Activated CD8-positive, alpha-beta memory T cell treated with anti-CD3 and anti-CD28 coated beads for 1 hour (primary cell): ENCODE measurements around the gene SH3GLB2.
"Not testable (repeated sequence)": the region's sequence is repeated elsewhere in the genome, so short reads cannot be mapped to it uniquely, and the experiment has no call there.

ENCODE experiments used
- DNase-seq, 2 donors: peaks; one replicate each; pipeline ENCODE4 v3.0.0-alpha.2; 2020; ENCODE audit warnings: low read depth in 1 of 2; ENCODE audit errors: extremely low read depth in 1 of 2

The SH3GLB2 gene

DNA sequence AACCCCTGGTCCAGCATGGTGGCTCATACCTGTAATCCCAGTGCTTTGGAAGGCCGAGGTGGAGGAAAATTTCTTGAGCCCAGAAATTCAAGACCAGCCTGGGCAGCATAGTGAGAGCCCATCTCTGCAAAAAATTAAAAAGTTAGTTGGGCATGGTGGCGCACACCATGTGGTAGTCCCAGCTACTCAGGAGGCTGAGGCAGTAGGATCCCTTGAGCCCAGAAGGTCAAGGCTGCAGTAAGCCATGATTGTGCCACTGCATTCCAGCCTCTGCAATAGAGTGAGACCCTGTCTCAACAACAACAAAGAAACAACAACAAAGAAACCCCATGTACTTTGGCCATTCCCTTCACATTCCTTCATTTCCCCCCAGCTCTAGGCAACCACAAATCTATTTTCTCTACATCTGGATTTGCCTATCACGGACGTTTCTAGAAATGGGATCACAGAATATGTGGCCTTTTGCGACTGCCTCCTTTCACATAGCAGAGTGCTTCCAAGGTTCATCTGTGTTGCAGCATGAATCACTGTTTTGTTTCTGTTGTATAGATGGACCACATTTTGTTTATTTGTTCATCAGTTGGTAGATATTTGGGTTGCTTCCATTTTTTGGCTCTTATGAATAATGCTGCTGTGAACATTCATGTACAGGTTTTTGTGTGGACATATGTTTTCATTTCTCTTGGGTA, 26.2 kb upstream of the SH3GLB2 start:
- DNase-seq: no peak

DNA sequence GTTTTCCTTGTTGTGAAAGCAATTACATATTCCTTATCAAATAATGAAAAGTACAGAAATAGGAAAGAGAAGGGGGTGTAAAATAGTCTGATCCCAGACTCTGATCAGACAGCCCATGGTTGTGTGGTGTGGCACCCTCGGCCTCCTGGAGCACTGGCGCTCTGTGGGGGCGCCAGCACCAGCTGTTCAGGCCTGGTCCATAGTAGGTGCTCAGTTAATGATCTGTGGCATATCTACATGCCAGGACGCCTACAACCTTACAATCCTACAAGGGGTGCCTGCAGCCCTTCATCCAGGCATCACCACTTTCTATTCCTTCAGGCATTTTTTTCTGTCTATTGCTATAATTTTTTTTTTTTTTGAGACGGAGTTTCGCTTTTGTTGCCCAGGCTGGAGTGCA, 24.9 kb upstream of the SH3GLB2 start:
- DNase-seq: no peak

DNA sequence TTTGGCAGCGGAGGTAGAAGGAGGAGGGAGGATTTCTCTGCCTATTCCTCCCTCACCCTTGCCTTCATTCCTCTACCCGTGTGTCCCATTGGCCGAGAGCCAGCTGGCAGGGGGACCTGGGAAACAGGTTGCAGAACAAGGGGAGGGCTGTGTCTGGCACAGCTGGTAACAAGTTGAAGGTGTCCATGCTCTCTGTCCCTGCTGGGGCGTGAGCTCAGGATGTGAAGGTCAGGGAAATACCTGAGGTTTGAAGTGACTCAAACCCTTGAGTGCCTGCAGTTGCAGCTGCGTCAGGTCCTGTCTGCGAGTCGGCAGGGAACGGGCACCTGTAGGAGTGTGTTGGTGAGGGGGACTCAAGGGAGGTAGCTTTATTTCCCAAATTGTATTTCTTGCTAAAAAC, 24.5 kb upstream of the SH3GLB2 start:
- DNase-seq: no peak

GRCh38 chr9:129042016-129042415, 13.9 kb upstream of the SH3GLB2 start:
- no peak for DNase-seq

GRCh38 chr9:129040113-129040643, 12.0 kb upstream of the SH3GLB2 start:
- DNase-seq: no peak

- DNase-seq: no peak
Measured at GRCh38 chr9:129038109-129038852, 10.2 kb upstream of the SH3GLB2 start.

DNA sequence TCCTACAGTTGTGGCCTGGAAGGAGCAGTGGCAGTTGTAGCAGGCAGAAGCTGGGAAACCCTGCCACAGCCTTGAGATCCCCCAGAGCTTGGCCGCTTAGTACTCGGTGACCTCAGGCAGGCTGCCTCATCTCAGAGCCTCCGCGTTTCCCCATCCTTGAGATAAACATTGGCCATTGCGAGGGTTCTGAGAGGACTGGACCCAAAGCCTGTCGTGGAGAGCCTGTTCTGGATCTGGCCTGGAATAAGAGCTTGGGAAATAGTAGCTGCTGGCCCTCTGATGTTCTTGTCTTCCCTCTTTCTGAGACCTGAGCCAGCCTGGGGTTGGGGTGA, 9.6 kb upstream of the SH3GLB2 start:
- DNase-seq: no peak

- DNase-seq: no peak
Measured at GRCh38 chr9:129036923-129037766, 9.0 kb upstream of the SH3GLB2 start.

- peak; percentile 83 to 91 for DNase-seq
Measured at GRCh38 chr9:129036241-129036922, 8.3 kb upstream of the SH3GLB2 start, which contains the start of gene MIGA2. TSS of gene MIGA2 (plus strand) at chr9:129036626. CDS start at chr9:129040595, 3,969 bp downstream.

DNA sequence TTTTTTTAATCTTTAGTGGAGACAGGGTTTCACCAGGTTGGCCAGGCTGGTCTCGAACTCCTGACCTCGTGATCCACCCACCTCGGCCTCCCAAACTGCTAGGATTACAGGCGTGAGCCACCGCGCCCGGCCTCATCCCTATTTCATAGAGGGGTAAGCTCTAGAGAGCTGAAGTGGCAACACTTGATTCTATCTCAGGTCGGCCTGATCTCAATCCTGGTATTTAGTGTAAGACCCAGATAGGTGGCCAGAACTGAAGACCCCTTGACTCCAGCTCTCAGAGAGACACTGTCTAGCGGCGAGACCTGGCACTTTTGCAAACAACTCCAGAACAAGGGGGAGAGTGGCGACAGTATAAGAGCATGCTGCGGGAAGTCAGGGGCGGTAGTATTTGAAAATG, 7.7 kb upstream of the SH3GLB2 start:
- not testable (repeated sequence) for DNase-seq

DNA sequence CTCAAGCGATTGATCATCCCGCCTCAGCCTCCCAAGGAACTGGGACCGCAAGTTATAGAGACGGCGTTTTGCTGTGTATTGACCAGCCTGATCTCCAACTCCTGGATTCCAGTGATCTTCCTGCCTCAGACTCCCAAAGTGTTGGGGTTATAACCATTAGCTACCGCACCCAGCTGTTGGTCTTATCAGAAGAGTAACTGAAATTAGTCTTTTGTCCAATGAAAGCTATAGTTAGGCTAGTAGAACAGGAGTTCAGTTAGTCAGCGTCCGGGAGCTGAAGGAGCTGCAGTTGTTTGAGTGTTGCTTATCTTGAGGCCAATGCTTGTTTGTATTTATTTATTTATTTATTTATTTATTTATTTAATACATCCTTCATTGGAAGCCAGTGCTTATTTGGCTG, 5.1 kb upstream of the SH3GLB2 start:
- no peak for DNase-seq

DNA sequence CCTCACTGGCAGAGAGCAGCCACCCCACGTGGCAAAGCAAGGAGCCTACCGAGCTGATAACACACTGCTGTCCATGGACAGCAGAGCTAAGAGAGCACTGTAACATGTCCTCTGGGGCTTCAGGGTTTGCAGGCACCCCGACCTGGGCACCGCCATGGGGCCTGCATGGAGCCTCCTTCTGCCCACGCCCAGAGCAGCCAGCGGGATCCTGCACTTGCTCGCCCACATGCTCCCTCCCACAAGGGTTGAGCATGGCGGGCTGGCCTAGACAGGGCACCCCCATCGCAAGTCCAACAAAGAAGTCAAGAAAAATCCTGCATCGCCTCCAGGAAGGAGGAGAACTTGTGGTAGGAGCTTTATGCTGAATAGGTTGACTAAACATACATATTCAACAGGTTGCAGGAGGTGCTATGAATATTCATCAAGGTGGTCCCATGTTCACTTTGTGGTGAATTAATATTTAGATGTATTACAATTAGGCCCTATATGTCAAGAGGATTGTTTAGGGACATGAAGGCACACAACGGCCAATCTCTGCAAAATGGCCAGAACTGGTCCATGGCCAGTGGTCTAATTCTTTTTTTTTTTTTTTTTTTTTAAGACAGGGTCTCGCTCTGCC, 4.5 kb upstream of the SH3GLB2 start:
- no peak for DNase-seq

GRCh38 chr9:129031514-129031913, 3.4 kb upstream of the SH3GLB2 start:
- no peak for DNase-seq

DNA sequence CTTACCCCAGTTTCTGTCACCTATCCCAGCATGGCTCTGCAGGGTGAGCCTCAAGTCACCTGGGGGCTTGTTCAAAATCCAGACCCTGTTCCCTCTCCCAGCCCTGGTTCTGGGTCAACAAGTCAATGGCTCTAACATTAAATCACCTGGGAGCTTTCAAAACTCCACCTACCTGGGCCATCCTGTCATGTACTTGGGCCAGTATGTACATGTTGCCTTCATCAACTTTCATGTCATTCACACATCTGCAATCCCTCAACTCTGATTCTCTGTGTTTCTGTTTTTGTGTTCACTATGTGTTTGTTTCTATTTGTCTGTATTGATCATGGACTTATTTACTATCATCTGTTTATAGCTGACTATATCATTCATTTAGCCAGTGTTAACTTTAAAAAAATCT, 2.1 kb upstream of the SH3GLB2 start:
- DNase-seq: no peak

DNA sequence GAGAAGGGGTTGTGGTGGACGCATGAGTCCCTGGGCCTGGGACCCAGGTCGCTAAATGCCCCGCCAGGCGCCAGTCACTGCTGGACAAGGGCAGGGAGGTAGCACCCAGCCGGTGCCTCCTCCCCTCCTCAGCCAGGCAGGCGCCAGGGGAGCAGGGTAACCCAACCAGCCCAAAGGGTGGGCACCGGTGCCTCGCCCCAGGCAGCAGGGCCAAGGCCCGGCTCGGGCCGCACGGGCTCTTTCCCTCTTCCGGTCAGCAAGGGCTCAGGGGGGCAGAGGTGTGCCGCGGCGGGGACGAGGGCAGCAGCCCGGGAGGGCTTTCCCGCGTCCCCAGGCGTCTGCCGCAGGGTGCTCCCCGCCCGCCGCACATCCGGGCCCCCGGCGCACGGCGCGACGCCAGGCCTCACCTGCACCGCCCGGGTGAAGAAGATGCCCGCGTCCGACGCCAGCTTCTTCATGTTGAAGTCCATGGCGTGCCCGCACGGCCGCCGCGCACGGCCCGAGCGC, 393 bp downstream of the SH3GLB2 start:
- peak in 1 of 2 donors; percentile 19 for DNase-seq

DNA sequence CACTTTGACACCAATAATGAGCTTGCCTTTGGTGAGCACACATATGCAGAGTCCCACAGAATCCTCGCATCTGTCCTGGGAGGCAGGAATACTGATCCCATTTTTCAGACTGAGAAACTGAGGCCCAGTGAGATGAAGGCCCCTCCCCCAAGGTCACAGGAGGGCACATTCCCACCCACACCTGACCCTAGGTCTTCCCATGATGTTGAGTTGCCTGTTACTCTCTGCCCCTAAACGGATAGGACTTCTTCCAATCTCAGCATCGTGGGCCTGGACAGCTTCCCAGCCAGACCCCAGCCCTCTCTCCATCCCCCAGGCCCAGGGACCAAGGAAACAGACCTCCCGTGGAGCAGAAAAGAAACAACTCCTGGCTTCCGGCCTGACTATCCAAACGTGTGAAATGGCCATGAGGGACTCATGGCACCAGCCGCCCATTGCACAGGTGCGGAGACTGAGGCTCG, 877 bp downstream of the SH3GLB2 start:
- no peak for DNase-seq

DNA sequence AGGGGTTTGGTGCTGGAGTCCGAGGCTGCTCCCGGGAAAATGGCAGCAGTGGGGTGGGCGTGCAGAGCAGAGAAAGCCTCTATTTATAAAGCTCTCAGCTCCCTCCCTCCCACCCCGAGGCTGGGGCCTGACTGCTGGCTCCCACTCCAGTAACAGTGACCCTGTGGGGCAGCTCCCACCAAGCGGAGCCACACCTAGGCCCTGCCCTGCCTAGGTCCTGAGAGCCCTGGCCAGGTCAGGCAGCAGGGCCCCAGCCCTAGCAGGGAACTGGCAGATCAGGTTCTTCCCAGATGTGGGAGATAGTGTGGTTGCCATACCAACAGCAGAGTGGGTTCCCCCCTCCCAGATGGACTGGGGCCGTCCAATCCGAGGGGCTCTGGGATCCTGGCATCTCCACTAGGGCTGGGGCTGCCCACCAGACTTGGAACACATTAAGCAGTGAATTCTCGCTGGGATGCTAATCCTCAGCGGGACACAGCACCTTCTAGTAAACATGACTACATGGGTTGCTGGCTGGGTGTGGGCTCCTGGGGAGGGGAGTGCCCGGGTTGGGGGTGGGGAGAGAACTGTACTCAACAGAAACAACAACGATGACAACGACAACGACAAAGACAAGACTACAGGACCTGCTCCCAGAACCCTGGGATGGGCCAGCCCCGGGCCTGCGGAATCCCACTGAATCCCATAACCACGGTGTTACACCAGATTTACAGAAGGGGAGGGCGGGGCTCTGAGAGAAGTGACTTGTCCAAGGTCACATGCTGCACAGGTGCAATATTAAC, 1.5 kb downstream of the SH3GLB2 start:
- no peak for DNase-seq

DNA sequence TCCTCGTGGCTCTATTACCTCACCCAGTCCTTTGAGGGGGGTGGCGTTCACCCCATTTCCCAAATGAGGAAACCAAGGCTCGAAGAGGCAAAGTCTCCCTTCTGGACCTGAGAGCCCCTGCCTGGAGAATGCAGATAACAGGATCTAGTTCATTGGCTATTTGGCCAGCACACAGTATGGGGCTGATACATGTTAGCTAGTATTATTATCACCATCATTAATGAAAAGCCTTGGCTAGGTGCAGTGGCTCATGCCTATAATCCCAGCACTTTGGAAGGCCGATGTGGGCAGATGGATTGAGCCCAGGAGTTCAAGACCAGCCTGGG, 4.3 kb downstream of the SH3GLB2 start:
- DNase-seq: no peak
